ENCODE results near the gene KMT5C.

DNA sequence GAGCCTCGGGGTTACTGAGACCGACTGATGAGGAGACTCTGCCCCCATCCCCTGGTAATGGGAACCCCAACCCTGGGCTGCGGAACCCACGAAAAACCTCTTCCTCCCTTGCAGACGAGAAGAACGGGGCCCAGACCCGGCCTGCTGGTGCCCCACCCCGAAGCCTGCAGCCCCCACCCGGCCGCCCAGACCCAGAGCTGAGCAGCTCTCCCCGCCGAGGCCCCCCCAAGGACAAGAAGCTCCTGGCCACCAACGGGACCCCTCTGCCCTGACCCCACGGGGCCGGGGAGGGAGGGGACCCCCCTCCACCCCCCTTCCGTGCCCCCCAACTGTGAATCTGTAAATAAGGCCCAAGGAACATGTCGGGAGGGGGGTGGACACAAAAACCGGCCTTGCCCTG, 27.9 kb upstream of the KMT5C start:
- TF ChIP-seq JUND (IDR thresholded peaks at IDR 0.05; ENCODE audit: low read depth, low read length) (no peak), SIN3A (IDR thresholded peaks at IDR 0.05; ENCODE audit: low read depth, low read length) (no peak), CTCF (IDR thresholded peaks at IDR 0.05 in 2 of 3, conservative IDR thresholded peaks at IDR 0.05 in 1 of 3; ENCODE audit: control insufficient read depth in 2 of 3, extremely low read depth in 1 of 3, insufficient read depth in 1 of 3, low read depth in 3 of 3, low read length in 3 of 3) (no peak), POLR2AphosphoS5 (IDR thresholded peaks at IDR 0.05; ENCODE audit: low read length) (no peak), CHD2 (IDR thresholded peaks at IDR 0.05; ENCODE audit: borderline replicate concordance, low read depth, low read length) (no peak), ZNF217 (IDR thresholded peaks at IDR 0.05) (no peak), YY1 (IDR thresholded peaks at IDR 0.05; ENCODE audit: low read depth, low read length) (no peak), NFYB (IDR thresholded peaks at IDR 0.05; ENCODE audit: insufficient read depth, low read depth, low read length) (no peak), ETV6 (conservative IDR thresholded peaks at IDR 0.05 in 1 of 2, IDR thresholded peaks at IDR 0.05 in 1 of 2; ENCODE audit: borderline replicate concordance in 1 of 2, low read depth in 1 of 2) (no peak), POLR2A (IDR thresholded peaks at IDR 0.05; ENCODE audit: low read depth, low read length) (no peak), RELA (IDR thresholded peaks at IDR 0.05; ENCODE audit: borderline replicate concordance, partially characterized antibody) (no peak)
- TF ChIP-seq, protein P1, sequence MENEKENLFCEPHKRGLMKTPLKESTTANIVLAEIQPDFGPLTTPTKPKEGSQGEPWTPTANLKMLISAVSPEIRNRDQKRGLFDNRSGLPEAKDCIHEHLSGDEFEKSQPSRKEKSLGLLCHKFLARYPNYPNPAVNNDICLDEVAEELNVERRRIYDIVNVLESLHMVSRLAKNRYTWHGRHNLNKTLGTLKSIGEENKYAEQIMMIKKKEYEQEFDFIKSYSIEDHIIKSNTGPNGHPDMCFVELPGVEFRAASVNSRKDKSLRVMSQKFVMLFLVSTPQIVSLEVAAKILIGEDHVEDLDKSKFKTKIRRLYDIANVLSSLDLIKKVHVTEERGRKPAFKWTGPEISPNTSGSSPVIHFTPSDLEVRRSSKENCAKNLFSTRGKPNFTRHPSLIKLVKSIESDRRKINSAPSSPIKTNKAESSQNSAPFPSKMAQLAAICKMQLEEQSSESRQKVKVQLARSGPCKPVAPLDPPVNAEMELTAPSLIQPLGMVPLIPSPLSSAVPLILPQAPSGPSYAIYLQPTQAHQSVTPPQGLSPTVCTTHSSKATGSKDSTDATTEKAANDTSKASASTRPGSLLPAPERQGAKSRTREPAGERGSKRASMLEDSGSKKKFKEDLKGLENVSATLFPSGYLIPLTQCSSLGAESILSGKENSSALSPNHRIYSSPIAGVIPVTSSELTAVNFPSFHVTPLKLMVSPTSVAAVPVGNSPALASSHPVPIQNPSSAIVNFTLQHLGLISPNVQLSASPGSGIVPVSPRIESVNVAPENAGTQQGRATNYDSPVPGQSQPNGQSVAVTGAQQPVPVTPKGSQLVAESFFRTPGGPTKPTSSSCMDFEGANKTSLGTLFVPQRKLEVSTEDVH (IDR thresholded peaks at IDR 0.05; ENCODE audit: low read depth, partially characterized antibody): no peak
- TF ChIP-seq, protein P2, sequence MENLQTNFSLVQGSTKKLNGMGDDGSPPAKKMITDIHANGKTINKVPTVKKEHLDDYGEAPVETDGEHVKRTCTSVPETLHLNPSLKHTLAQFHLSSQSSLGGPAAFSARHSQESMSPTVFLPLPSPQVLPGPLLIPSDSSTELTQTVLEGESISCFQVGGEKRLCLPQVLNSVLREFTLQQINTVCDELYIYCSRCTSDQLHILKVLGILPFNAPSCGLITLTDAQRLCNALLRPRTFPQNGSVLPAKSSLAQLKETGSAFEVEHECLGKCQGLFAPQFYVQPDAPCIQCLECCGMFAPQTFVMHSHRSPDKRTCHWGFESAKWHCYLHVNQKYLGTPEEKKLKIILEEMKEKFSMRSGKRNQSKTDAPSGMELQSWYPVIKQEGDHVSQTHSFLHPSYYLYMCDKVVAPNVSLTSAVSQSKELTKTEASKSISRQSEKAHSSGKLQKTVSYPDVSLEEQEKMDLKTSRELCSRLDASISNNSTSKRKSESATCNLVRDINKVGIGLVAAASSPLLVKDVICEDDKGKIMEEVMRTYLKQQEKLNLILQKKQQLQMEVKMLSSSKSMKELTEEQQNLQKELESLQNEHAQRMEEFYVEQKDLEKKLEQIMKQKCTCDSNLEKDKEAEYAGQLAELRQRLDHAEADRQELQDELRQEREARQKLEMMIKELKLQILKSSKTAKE (IDR thresholded peaks at IDR 0.05; ENCODE audit: low read depth, poor library complexity, severe bottlenecking): no peak
